RWPE2 (cell line): ENCODE results near the gene TMUB1.

Source experiments
- ATAC-seq: fragments of 200-7000 bp; cut with Tn5 transposase; 3 replicates; pipeline ENCODE4 v1.9.1; 2021; ENCODE audit warnings: low read depth
- DNase-seq: peaks from one replicate; pipeline ENCODE4 v3.0.0-alpha.2; 2020; ENCODE audit warnings: low spot score
- H3K27ac ChIP-seq: fragments of 450-650 bp; 2 replicates; pipeline ENCODE4 v1.5.1; 2017; ENCODE audit warnings: mild to moderate bottlenecking; ENCODE audit not compliant: poor library complexity, severe bottlenecking
- H3K27me3 ChIP-seq: fragments of 250-450 bp; sonication (Bioruptor Pico); 2 replicates; pipeline ENCODE4 v1.5.1; 2021; ENCODE audit warnings: mild to moderate bottlenecking, moderate library complexity; ENCODE audit not compliant: insufficient read depth, poor library complexity, severe bottlenecking
- H3K36me3 ChIP-seq: fragments of 250-450 bp; sonication (Bioruptor Pico); 2 replicates; pipeline ENCODE4 v1.5.1; 2020; ENCODE audit warnings: low read depth, mild to moderate bottlenecking, moderate library complexity
- H3K4me1 ChIP-seq: fragments of 250-450 bp; sonication (Bioruptor Pico); 2 replicates; pipeline ENCODE4 v1.5.1; 2021; ENCODE audit warnings: mild to moderate bottlenecking, moderate library complexity; ENCODE audit not compliant: insufficient read depth, poor library complexity, severe bottlenecking
- H3K4me3 ChIP-seq: fragments of 250-450 bp; sonication (Bioruptor Pico); 2 replicates; pipeline ENCODE4 v1.5.1; 2021; ENCODE audit warnings: mild to moderate bottlenecking, moderate library complexity; ENCODE audit not compliant: severe bottlenecking
- H3K9me3 ChIP-seq: fragments of 250-450 bp; sonication (Bioruptor Pico); 2 replicates; pipeline ENCODE4 v1.5.1; 2021; ENCODE audit warnings: mild to moderate bottlenecking, moderate library complexity; ENCODE audit not compliant: severe bottlenecking
- TF ChIP-seq, protein P1 (sequence below): fragments of 450-650 bp; IDR thresholded peaks from one replicate; pipeline ENCODE4 v1.5.1; 2017; ENCODE audit warnings: mild to moderate bottlenecking, moderate library complexity; ENCODE audit not compliant: poor library complexity, severe bottlenecking

TMUB1 gene

GRCh38 chr7:151047976-151048815, 35.1 kb downstream of the TMUB1 start, which contains the start of gene ASIC3:
Gene ASIC3 (plus strand): TSS chr7:151048531. CDS start chr7:151048886, 355 bp downstream.
- H3K27ac ChIP-seq, result no peak within 1 kb of the TSS
- DNase-seq (no peak), ATAC-seq (no peak)
- no peak within 1 kb of the TSS for H3K4me3 ChIP-seq
- H3K36me3 ChIP-seq, result no peaks in the 10 kb centered on the region
- H3K9me3 ChIP-seq, result no peaks in the 10 kb centered on the region
- TF ChIP-seq, protein P1, sequence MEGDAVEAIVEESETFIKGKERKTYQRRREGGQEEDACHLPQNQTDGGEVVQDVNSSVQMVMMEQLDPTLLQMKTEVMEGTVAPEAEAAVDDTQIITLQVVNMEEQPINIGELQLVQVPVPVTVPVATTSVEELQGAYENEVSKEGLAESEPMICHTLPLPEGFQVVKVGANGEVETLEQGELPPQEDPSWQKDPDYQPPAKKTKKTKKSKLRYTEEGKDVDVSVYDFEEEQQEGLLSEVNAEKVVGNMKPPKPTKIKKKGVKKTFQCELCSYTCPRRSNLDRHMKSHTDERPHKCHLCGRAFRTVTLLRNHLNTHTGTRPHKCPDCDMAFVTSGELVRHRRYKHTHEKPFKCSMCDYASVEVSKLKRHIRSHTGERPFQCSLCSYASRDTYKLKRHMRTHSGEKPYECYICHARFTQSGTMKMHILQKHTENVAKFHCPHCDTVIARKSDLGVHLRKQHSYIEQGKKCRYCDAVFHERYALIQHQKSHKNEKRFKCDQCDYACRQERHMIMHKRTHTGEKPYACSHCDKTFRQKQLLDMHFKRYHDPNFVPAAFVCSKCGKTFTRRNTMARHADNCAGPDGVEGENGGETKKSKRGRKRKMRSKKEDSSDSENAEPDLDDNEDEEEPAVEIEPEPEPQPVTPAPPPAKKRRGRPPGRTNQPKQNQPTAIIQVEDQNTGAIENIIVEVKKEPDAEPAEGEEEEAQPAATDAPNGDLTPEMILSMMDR, result no peak
- H3K27me3 ChIP-seq, result peaks cover 6% of the 10 kb centered on the region
- H3K4me1 ChIP-seq, result no peaks in the 10 kb centered on the region

DNA sequence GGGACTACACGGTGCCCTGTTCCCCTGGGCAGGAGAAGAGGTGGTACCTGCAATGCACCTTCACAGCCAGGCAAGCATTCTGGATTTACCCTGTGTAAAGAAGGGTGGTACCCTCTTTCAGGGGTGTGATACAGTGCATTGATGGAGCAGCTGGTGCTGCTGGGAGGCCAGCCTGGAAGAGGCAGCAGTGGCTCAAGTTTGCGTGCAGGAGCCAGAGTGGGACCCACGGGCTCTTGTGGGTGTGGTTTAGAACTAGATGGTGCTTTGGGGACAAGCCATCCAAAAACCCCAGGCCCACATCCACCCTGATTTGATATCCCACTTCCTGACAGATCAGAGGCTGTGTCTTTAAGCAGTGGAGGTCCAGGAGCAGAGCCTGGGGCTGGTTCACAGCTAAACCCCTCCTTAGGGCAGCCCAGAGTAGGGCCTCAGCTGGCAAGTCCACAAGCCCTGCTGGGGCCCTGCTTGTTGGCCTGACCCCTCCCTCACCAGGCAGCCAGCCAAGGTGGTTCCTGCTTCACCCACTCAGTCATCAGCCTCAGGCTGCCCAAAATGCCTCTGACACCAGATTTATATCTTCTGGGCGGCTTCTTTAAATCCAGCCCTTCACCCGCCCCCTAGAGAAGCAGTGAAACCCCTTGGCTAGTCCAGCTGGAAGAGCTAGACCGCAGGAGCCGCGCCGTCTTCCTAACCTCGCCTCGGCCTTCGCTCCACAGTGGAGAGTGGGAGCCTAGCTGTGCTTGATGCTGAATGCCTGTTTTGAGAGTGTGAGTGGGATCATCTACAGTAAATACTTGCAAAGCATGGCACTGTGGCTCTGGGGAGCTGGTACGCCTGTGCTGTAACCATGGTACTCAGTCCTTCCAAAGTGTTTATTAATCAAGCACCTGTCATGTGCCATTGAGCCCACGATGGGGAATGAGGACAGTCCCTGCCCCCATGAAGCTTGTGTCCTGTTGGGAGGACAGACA, 36.4 kb downstream of the TMUB1 start:
- H3K36me3 ChIP-seq, result no peaks in the 10 kb centered on the region

GRCh38 chr7:151045967-151046366, 37.3 kb downstream of the TMUB1 start:
- peaks cover 6% of the 10 kb centered on the region for H3K27me3 ChIP-seq
- no peak for DNase-seq
- TF ChIP-seq, protein P1, result no peak
- no peaks in the 10 kb centered on the region for H3K4me1 ChIP-seq
- no peaks in the 10 kb centered on the region for H3K36me3 ChIP-seq
- H3K27ac ChIP-seq, result no peak overlapping the region
- ATAC-seq, result no peak
- H3K4me3 ChIP-seq, result no peak overlapping the region
- H3K9me3 ChIP-seq, result no peaks in the 10 kb centered on the region

More for the DNA sequence above, 36.4 kb downstream of the TMUB1 start:
- Histone ChIP-seq H3K9me3 (no peaks in the 10 kb centered on the region), H3K27ac (no peak overlapping the region), H3K27me3 (peaks cover 6% of the 10 kb centered on the region), H3K4me1 (no peaks in the 10 kb centered on the region), H3K4me3 (no peak overlapping the region)
- TF ChIP-seq, protein P1, result no peak
- DNase-seq (no peak), ATAC-seq (peak; percentile 33)

- ATAC-seq, result no peak
Observed at GRCh38 chr7:151045262-151045661, 38.0 kb downstream of the TMUB1 start.

More at GRCh38 chr7:151045262-151045661, 38.0 kb downstream of the TMUB1 start:
- DNase-seq, result no peak
- Histone ChIP-seq H3K9me3 (no peaks in the 10 kb centered on the region), H3K4me3 (no peak overlapping the region), H3K36me3 (no peaks in the 10 kb centered on the region), H3K27me3 (no peaks in the 10 kb centered on the region), H3K27ac (no peak overlapping the region), H3K4me1 (no peaks in the 10 kb centered on the region)
- TF ChIP-seq, protein P1, result no peak
